HepG2 (cell line): Measurements from ENCODE around the gene C2.

Experiments
- CTCF ChIP-seq: sonication (generic); formaldehyde crosslinking; IDR thresholded peaks from 2 replicates; pipeline ENCODE4 v1.5.0; 2020; ENCODE audit warnings: mild to moderate bottlenecking, missing genetic modification reagents, moderate library complexity
- ELK4 ChIP-seq: sonication (generic); formaldehyde crosslinking; IDR thresholded peaks from 2 replicates; pipeline ENCODE4 v1.9.0; 2021; ENCODE audit warnings: missing genetic modification reagents, borderline replicate concordance
- FOXO4 ChIP-seq: sonication (generic); formaldehyde crosslinking; conservative IDR thresholded peaks from 2 replicates; pipeline ENCODE4 v1.8.1; 2023; ENCODE audit warnings: missing genetic modification reagents
- POLR2AphosphoS2 ChIP-seq: IDR thresholded peaks from 2 replicates; pipeline ENCODE4 v1.6.1; 2011; ENCODE audit warnings: low read depth, low read length, improper control_type of control experiment
- ZNF234 ChIP-seq: sonication (generic); formaldehyde crosslinking; conservative IDR thresholded peaks from 2 replicates; pipeline ENCODE4 v1.5.1; 2020; ENCODE audit warnings: mild to moderate bottlenecking, missing genetic modification reagents
- ZNF496 ChIP-seq: sonication (generic); formaldehyde crosslinking; IDR thresholded peaks from 2 replicates; pipeline ENCODE4 v1.8.1; 2023; ENCODE audit warnings: mild to moderate bottlenecking, moderate library complexity, missing genetic modification reagents; ENCODE audit not compliant: insufficient replicate concordance
- ZNF549 ChIP-seq: sonication (generic); formaldehyde crosslinking; IDR thresholded peaks from 2 replicates; pipeline ENCODE4 v1.5.0; 2020; ENCODE audit warnings: missing genetic modification reagents
- ZNF883 ChIP-seq: sonication (generic); formaldehyde crosslinking; IDR thresholded peaks from 2 replicates; pipeline ENCODE4 v1.5.1; 2020; ENCODE audit warnings: mild to moderate bottlenecking, missing genetic modification reagents; ENCODE audit errors: not compliant biosample characterization

GRCh38 chr6:31882344-31882743, 45.2 kb upstream of the C2 start:
- no peak for TF ChIP-seq FOXO4
- TF ChIP-seq ELK4 (CRISPR knock-in tag), result no peak
- no peak for TF ChIP-seq ZNF234 (CRISPR knock-in tag)
- TF ChIP-seq POLR2AphosphoS2, result no peak
- no peak for TF ChIP-seq ZNF549 (CRISPR knock-in tag)
- TF ChIP-seq ZNF496 (CRISPR knock-in tag), result no peak
- no peak for TF ChIP-seq ZNF883 (CRISPR knock-in tag)
- no peak for TF ChIP-seq CTCF
